ENCODE measurements around the gene LRRC59. TPM values are rescaled to one million over a fixed set of nuclear protein-coding genes. Genes with fewer than 3 reads are reported as not detected.

LRRC59 gene
- total RNA-seq, 1 donor from 2014 or later: 22.8 TPM

- DNase-seq (no peak), ATAC-seq (no peak)
- intact Hi-C loops (cut with micrococcal nuclease): no loop called here
Measured at GRCh38 chr17:50394711-50395110, 2.6 kb downstream of the LRRC59 start.

GRCh38 chr17:50393700-50394099 is 3.6 kb downstream of the LRRC59 start:
- DNase-seq (no peak), ATAC-seq (no peak)
- intact Hi-C loops (cut with micrococcal nuclease): no loop called here

DNA sequence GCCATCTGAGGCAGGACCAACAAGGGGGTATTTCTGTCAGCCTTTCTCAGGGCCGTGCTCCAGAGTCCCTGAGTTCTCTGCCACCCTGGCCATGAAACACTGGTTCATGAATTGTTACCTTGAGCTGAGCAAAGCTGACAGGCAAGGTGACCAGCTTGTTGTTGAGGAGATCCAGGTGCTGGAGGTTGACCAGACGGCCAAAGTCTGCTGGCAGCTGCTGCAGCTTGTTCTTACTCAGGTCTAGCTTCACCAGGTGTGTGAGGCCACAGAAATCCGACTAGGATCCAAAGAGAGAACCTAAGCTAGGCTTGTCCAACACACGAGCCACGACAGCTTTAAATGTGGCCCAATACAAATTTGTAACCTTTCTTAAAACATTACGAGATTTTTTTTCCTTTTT is 4.7 kb downstream of the LRRC59 start:
- intact Hi-C loops (cut with micrococcal nuclease): no loop called here
- DNase-seq: no peak

DNA sequence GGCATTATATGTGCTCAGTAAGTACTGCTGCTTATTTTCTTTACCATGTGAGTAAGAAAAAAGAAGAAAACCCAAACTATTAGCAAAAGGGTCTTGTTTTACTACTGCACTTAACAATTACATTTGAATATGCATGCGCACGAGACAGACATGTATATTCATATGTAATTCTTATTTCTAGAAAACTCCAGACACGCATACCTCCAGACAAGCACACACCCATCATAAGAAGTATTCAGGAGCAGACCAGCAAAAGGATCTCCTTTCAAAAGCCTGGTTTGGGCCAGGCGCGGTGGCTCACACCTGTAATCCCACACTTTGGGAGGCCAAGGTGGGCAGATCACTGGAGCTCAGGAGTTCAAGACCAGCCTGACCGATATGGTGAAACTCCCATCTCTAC is 7.8 kb downstream of the LRRC59 start:
- DNase-seq (no peak), ATAC-seq (no peak)
- intact Hi-C loops (cut with micrococcal nuclease): no loop called here

More for the DNA sequence above, 4.7 kb downstream of the LRRC59 start:
- no peak for ATAC-seq

DNA sequence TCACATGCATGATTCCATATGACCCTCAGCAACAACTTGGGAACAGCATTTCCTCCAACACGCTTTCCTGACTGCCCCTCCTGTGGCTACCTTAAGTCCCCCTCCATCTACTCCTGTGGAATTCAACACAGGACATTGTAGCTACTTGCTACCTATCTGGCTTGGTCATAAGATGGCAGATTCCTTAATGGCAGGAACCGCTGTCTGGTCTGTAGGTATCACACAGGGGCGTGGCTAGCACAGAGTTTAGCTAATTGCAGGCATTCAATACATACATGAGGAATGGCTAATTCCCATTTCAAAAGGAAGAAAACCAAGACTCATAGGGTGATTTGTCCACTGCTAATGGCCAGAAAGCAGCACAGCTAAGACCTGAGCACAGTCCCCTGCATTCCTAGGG is 8.6 kb downstream of the LRRC59 start:
- no peak for DNase-seq
- ATAC-seq: no peak
- intact Hi-C loops (cut with micrococcal nuclease): no loop called here

DNA sequence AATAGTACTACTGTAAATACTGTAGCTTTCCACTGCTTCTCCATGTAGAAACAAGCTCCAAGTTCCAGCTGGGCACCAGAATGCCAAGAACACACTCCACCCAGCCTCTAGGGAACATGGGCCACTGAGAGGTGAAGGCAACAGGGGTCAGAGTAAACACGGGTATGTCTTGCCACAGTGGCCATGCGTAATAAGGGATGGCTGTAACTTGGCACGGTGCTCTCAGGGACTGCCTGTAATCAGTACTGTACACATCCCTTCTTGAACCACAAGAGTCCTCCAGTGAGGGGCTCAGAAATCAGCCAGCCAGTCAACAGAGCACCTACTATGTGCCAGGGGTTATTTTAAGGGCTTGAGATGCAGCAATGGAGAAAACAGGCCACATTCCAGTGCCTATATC is 10.8 kb downstream of the LRRC59 start:
- intact Hi-C loops (cut with micrococcal nuclease): no loop called here
- ATAC-seq (no peak), DNase-seq (no peak)

- DNase-seq (no peak), ATAC-seq (no peak)
- intact Hi-C loops (cut with micrococcal nuclease): no loop called here
Measured at GRCh38 chr17:50382931-50383330, 14.4 kb downstream of the LRRC59 start.

DNA sequence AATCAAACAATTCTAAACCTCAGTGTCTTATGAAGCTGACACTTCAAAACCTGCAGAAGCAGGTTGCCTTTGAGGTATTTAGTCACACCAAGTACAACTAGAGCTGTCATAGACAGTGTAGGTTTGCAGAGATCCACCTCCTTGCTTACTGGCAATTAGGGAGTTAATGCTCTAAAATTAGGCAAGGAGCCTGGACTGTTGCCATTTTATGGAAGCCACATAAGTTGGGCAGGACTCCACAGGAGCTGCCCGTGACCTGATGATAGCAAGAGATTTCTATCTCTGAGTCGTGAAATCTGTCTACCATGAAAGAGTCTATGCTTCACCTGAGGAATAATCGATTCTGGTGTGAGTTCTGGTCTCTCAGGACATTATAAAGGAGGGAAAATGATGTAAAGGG is 15.4 kb downstream of the LRRC59 start:
- no peak for DNase-seq
- no peak for ATAC-seq
- intact Hi-C loops (cut with micrococcal nuclease): no loop called here

DNA sequence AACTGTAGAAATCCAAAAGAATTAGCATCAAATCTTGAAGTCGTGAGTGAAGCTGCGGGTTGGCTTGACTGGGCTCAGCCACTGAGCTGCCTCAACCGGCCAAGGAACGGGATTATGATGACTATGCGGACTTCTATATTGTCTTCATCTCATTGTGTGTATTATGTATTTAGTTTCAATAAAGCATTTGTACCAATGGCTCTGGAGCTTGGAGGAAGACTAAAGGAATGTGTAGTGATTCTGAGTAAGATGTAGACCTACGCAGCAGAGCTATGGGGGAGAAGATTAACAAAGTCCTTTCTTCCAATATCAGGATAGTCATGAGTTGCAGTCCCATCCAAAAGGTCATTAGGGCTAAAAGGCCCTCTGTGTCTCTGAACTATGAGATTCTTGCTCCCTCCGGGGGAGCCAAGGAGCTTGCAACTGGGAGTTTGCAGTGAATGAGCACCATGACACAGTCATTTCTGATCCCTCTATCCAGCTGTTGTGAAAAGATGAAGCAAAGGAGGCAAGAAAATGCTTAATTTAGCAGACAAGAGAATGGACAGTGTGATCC is 16.0 kb downstream of the LRRC59 start:
- intact Hi-C loops (cut with micrococcal nuclease): no loop called here
- DNase-seq (no peak), ATAC-seq (no peak)

GRCh38 chr17:50380369-50381259 is 16.7 kb downstream of the LRRC59 start:
- no peak for ATAC-seq
- no peak for DNase-seq
- intact Hi-C loops (cut with micrococcal nuclease): no loop called here

DNA sequence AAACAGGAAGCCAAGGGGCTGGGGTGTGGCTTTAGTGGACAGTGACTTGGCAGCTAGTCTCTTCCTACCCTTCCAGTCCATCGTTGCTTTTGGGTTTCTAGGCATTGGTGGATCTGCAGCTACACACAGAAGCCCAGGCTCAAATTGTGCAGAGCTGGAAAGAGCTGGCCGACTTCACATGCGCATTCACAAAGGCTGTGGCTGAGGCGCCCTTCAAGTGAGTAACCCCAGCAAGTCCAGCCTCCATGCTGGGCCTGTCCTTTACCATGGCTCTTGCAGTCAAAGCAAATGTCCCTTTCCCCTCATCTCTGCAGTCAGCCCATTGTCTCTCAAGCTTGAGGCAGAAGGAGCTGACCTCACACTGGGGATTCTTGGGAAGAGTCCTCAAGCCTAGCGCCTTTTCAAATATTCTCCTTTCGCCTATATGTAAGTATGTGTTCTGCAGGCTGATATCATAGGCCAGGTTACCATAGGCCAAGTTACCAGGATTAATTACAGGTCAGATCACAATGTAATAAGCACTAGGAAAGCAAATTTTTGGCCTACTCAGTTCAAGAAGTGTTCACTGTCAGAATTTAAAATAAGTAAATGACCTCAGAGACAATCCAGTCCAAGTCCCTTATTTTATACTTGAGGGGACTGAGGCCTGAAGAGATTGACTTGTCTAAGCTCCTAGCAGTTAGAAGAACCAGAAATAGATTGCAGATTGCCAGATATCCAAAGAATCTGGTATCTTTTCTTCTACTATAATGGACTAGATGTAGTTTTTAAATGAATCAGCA is 17.8 kb downstream of the LRRC59 start:
- intact Hi-C loops (cut with micrococcal nuclease): no loop called here
- no peak for ATAC-seq
- no peak for DNase-seq

GRCh38 chr17:50375858-50376538 is 21.3 kb downstream of the LRRC59 start:
- ATAC-seq: no peak
- intact Hi-C loops (cut with micrococcal nuclease): no loop called here
- DNase-seq: no peak

GRCh38 chr17:50373705-50374104 is 23.6 kb downstream of the LRRC59 start:
- intact Hi-C loops (cut with micrococcal nuclease): no loop called here
- DNase-seq (no peak), ATAC-seq (no peak)

DNA sequence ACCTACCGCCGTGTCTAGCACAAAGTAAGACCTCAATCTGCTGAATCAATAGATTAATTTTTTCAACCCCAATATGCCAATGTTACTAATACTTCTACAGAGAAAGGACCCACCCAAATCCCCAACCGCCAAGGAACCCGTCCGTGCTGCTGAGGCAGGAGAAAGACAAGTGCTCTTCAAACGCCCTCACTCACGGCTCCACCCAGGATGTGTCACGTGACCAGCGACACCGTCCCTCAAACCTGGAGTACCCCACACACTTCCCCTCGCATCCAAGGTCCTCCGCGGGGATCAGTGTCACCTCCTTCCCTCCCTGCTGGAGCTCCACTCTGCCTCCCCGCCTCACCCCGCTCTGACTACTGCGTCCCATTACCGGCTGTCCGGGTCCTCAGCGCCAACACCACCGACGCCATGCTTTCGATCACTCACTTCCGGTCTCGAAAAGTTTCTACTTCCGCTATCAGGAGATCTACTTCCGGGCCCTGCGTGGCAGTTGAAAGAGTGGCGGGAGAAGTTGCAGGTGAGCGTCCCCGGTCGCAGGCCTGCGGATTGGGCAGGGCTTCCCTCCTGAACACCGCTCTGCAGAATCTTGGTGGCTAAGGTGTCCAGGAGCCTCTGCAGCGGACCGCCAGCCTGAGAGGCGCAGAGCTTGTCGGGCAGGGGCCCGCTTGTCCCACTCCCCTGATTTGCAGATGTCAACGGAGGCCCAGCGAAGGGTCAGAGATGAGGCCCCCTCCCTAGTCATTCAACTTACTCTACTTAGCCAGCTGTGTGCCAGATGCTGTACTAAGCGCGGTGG is 24.4 kb downstream of the LRRC59 start, which contains the start of the genes EME1 and MRPL27:
EME1 (plus strand) TSS at position 472 of the 799 bp plus-strand sequence. CDS start 1,980 bp downstream, outside the sequence.
MRPL27 (minus strand) TSS at position 427 of the 799 bp plus-strand sequence; CDS start at position 413, 14 bp downstream.
- intact Hi-C loops (cut with micrococcal nuclease): no loop called here

GRCh38 chr17:50372222-50372757 is 25.0 kb downstream of the LRRC59 start:
- intact Hi-C loops (cut with micrococcal nuclease): no loop called here
- ATAC-seq (peak; percentile 17), DNase-seq (no peak)

More for the DNA sequence above, 24.4 kb downstream of the LRRC59 start, which contains the start of the genes EME1 and MRPL27:
- peak; percentile 88 for DNase-seq
- peak; percentile 96 for ATAC-seq

DNA sequence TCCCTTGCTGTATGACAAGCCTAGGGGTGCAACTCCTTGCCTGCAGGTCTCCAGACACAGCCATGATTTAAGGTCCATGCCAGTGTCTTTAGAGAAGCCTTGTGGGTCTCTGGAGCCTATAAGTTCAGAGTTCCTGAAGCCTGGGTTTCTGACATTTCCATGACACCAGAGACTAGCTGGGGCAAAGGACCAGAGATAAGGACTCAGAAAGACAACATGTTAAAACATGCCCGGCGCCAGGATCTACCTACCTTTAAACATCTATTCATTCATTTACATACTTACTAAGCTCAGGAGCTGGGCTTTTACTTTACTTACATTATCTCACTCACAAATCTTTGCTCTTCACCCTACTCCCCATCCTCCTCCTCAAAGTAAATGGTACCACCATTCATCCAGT is 25.8 kb downstream of the LRRC59 start:
- no peak for ATAC-seq
- no peak for DNase-seq
- intact Hi-C loops (cut with micrococcal nuclease): no loop called here

- intact Hi-C loops (cut with micrococcal nuclease): no loop called here
- ATAC-seq: no peak
- DNase-seq: no peak
Measured at GRCh38 chr17:50370052-50370451, 27.3 kb downstream of the LRRC59 start.

DNA sequence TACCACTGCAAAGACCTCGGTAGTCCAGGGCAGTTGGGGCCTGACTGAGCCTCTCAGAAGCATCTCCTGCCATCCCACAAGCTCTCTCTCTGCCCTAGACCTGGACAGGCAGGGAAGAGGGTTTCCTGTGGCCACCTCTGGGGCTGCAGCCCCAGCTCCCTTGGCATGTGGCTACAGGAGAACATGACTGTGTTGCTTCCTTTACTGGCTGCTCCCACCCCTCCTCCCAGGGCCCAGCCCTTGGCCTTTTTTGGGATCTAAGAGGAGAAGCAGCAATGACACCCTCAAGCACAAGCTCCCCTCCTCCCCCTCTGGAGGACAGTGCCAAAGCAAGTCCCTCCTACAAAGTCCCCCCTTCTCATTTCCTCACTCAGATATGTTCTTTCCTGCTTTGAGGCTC is 29.9 kb downstream of the LRRC59 start:
- intact Hi-C loops (cut with micrococcal nuclease): no loop called here
- no peak for ATAC-seq
- DNase-seq: no peak
